ENCODE data around the gene STARD3NL. TPM values are rescaled to one million over a fixed set of nuclear protein-coding genes. Genes with fewer than 3 reads are reported as not detected.

STARD3NL gene
- total RNA-seq, 1 experiment from 2014 or later: 37.4 TPM

- no peaks in the 10 kb centered on the region for H3K27me3 ChIP-seq (ENCODE audit: low read length)
- H3K4me3 ChIP-seq (ENCODE audit: low read length): no peak overlapping the region
- no peaks in the 10 kb centered on the region for H3K9me3 ChIP-seq (ENCODE audit: low read length)
- H3K27ac ChIP-seq (ENCODE audit: low read length): no peak overlapping the region
- no peaks in the 10 kb centered on the region for H4K20me1 ChIP-seq (ENCODE audit: low read length)
- H3K4me2 ChIP-seq (ENCODE audit: low read length): no peak overlapping the region
- TF ChIP-seq EZH2 (IDR thresholded peaks at IDR 0.05; ENCODE audit: low read length, unreplicated experiment): no peak
- no peak for TF ChIP-seq EZH2phosphoT487 (IDR thresholded peaks at IDR 0.05; ENCODE audit: borderline replicate concordance, low read length)
- TF ChIP-seq, protein P1, sequence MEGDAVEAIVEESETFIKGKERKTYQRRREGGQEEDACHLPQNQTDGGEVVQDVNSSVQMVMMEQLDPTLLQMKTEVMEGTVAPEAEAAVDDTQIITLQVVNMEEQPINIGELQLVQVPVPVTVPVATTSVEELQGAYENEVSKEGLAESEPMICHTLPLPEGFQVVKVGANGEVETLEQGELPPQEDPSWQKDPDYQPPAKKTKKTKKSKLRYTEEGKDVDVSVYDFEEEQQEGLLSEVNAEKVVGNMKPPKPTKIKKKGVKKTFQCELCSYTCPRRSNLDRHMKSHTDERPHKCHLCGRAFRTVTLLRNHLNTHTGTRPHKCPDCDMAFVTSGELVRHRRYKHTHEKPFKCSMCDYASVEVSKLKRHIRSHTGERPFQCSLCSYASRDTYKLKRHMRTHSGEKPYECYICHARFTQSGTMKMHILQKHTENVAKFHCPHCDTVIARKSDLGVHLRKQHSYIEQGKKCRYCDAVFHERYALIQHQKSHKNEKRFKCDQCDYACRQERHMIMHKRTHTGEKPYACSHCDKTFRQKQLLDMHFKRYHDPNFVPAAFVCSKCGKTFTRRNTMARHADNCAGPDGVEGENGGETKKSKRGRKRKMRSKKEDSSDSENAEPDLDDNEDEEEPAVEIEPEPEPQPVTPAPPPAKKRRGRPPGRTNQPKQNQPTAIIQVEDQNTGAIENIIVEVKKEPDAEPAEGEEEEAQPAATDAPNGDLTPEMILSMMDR (conservative IDR thresholded peaks at IDR 0.05; ENCODE audit: low read depth, low read length): no peak
- H2AFZ ChIP-seq (ENCODE audit: low read length): no peak overlapping the region
- no peak overlapping the region for H3K9ac ChIP-seq (ENCODE audit: low read length)
- DNase-seq: no peak
- H3K79me2 ChIP-seq (ENCODE audit: low read length): no peaks in the 10 kb centered on the region
- no peaks in the 10 kb centered on the region for H3K36me3 ChIP-seq (ENCODE audit: low read depth, low read length)
- CTCF ChIA-PET: no interaction called here
- no TSS peak for BruUV-seq (replicated peaks)
- no peaks in the 10 kb centered on the region for H3K4me1 ChIP-seq (ENCODE audit: insufficient read depth, low read length)
- POLR2A ChIA-PET (ENCODE audit: unreplicated experiment): no interaction called here
- H3F3A ChIP-seq (ENCODE audit: low read length, unreplicated experiment): no peaks in the 10 kb centered on the region
- H3K9me2 ChIP-seq (replicated peaks; ENCODE audit: low read length): no peaks in the 10 kb centered on the region
- intact Hi-C loops (cut with micrococcal nuclease): no loop called here
- no peak for ATAC-seq
Observed at GRCh38 chr7:38207843-38208242, 29.8 kb downstream of the STARD3NL start.

GRCh38 chr7:38211486-38211885, 33.4 kb downstream of the STARD3NL start:
- no peak overlapping the region for H3K9ac ChIP-seq (ENCODE audit: low read length)
- no peak for DNase-seq
- H3K4me2 ChIP-seq (ENCODE audit: low read length): no peak overlapping the region
- intact Hi-C loops (cut with micrococcal nuclease): no loop called here
- H3K9me3 ChIP-seq (ENCODE audit: low read length): no peaks in the 10 kb centered on the region
- H2AFZ ChIP-seq (ENCODE audit: low read length): no peak overlapping the region
- ChIA-PET CTCF (no interaction called here), POLR2A (ENCODE audit: unreplicated experiment) (no interaction called here)
- no TSS peak for BruUV-seq (replicated peaks)
- no peaks in the 10 kb centered on the region for H3K9me2 ChIP-seq (replicated peaks; ENCODE audit: low read length)
- H3K4me3 ChIP-seq (ENCODE audit: low read length): no peak overlapping the region
- no peaks in the 10 kb centered on the region for H3K4me1 ChIP-seq (ENCODE audit: insufficient read depth, low read length)
- no peaks in the 10 kb centered on the region for H3F3A ChIP-seq (ENCODE audit: low read length, unreplicated experiment)
- H3K79me2 ChIP-seq (ENCODE audit: low read length): no peaks in the 10 kb centered on the region
- no peak overlapping the region for H3K27ac ChIP-seq (ENCODE audit: low read length)
- no peaks in the 10 kb centered on the region for H3K27me3 ChIP-seq (ENCODE audit: low read length)
- TF ChIP-seq EZH2phosphoT487 (IDR thresholded peaks at IDR 0.05; ENCODE audit: borderline replicate concordance, low read length) (no peak), EZH2 (IDR thresholded peaks at IDR 0.05; ENCODE audit: low read length, unreplicated experiment) (no peak)
- TF ChIP-seq, protein P1 (conservative IDR thresholded peaks at IDR 0.05; ENCODE audit: low read depth, low read length): no peak
- ATAC-seq: no peak
- H3K36me3 ChIP-seq (ENCODE audit: low read depth, low read length): no peaks in the 10 kb centered on the region
- H4K20me1 ChIP-seq (ENCODE audit: low read length): no peaks in the 10 kb centered on the region

DNA sequence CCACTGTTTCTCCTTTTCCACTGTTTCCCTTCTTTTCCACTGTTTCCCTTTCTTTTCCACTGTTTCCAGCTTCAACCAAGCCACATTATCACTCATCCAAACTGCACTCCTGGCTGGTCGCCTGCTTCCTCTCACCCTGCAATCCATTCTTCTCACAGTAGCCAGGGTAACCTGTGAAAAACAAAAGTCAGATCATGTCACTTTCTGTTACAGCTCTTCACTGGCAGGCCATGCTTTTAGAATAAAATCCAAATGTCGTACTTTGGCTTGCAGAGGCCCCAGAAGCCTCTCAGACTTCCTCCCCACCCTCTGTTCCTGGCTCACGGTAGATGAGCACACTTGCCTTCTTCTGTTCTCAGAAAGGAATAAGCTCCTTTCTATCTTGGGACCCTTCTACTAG, 33.9 kb downstream of the STARD3NL start:
- H3K9me3 ChIP-seq (ENCODE audit: low read length): no peaks in the 10 kb centered on the region
- no peaks in the 10 kb centered on the region for H3K79me2 ChIP-seq (ENCODE audit: low read length)
- TF ChIP-seq, protein P1 (conservative IDR thresholded peaks at IDR 0.05; ENCODE audit: low read depth, low read length): no peak
- TF ChIP-seq EZH2phosphoT487 (IDR thresholded peaks at IDR 0.05; ENCODE audit: borderline replicate concordance, low read length): no peak
- no peak for TF ChIP-seq EZH2 (IDR thresholded peaks at IDR 0.05; ENCODE audit: low read length, unreplicated experiment)
- H2AFZ ChIP-seq (ENCODE audit: low read length): no peak overlapping the region
- no peaks in the 10 kb centered on the region for H3K9me2 ChIP-seq (replicated peaks; ENCODE audit: low read length)
- H3K4me1 ChIP-seq (ENCODE audit: insufficient read depth, low read length): no peaks in the 10 kb centered on the region
- H3K27me3 ChIP-seq (ENCODE audit: low read length): no peaks in the 10 kb centered on the region
- no peaks in the 10 kb centered on the region for H4K20me1 ChIP-seq (ENCODE audit: low read length)
- ChIA-PET POLR2A (ENCODE audit: unreplicated experiment) (no interaction called here), CTCF (no interaction called here)
- intact Hi-C loops (cut with micrococcal nuclease): no loop called here
- H3K4me3 ChIP-seq (ENCODE audit: low read length): no peak overlapping the region
- no peaks in the 10 kb centered on the region; the same call in 1 of the 2 replicates for H3K36me3 ChIP-seq (ENCODE audit: low read depth, low read length)
- no peak overlapping the region for H3K4me2 ChIP-seq (ENCODE audit: low read length)
- no peak for ATAC-seq
- no TSS peak for BruUV-seq (replicated peaks)
- no peaks in the 10 kb centered on the region for H3F3A ChIP-seq (ENCODE audit: low read length, unreplicated experiment)
- H3K27ac ChIP-seq (ENCODE audit: low read length): no peak overlapping the region
- DNase-seq: no peak
- H3K9ac ChIP-seq (ENCODE audit: low read length): no peak overlapping the region
